Fibroblast of skin of abdomen (primary cell): ENCODE measurements around the gene ZNF627. TPM values are rescaled to one million over a fixed set of nuclear protein-coding genes. Genes with fewer than 3 reads are reported as not detected.
"Not testable (repeated sequence)": the region's sequence is repeated elsewhere in the genome, so short reads cannot be mapped to it uniquely, and the experiment has no call there.

Experiments used
- DNase-seq: peaks from one replicate; pipeline ENCODE4 v3.0.0-alpha.2; 2013
- polyA plus RNA-seq, 2 experiments: library from polyadenylated mRNA; unstranded; fragments of 120-200 nt; gene quantifications; one replicate each; pipeline ENCODE4 v1.2.1, GENCODE V29; 2013; ENCODE audit not compliant: insufficient read length in 2 of 2

Gene ZNF627
- polyA plus RNA-seq (2013, experiment 1 of 2; ENCODE audit: insufficient read length), result 13.2 TPM
- 13.3 TPM for polyA plus RNA-seq (2013, experiment 2 of 2; ENCODE audit: insufficient read length)

GRCh38 chr19:11597202-11598102 lies at the start of gene ZNF627:
TSS of gene ZNF627 (plus strand) at chr19:11597483. CDS start at chr19:11597628, 145 bp downstream.
- peak; percentile 98 for DNase-seq

DNA sequence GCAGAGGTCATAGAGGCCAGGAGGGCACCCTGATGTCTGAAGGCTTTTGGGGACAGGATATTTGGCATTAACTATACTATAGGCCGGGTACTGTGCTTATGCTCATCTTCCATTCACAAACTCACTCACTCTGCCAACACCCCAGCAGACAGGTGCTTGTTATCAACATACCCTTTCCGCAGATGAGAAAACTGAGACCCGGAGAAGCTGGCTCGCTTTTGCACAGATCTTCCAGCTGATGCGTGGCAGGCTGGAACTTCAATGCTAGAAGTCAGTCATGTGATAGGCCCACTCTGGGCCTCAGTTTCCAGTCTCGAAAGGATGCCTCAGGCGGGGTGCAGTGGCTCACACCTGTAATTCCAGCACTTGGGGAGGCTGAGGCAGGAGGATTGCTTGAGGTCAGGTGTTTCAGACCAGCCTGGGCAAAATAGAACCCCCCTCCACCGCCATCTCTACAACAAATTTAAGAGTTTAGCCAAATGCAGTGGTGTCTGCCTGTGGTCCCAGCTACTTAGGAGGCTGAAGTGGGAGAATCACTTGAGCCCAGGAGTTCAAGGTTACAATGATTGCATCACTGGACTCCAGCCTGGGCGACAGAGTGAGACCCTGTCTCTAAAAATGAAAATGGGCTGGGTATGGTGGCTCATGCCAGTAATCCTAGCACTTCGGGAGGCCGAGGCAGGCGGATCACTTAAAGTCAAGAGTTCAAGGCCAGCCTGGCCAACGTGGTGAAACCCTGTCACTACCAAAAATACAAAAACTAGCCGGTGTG lies 49.2 kb upstream of the ZNF627 start:
- DNase-seq, result no peak

DNA sequence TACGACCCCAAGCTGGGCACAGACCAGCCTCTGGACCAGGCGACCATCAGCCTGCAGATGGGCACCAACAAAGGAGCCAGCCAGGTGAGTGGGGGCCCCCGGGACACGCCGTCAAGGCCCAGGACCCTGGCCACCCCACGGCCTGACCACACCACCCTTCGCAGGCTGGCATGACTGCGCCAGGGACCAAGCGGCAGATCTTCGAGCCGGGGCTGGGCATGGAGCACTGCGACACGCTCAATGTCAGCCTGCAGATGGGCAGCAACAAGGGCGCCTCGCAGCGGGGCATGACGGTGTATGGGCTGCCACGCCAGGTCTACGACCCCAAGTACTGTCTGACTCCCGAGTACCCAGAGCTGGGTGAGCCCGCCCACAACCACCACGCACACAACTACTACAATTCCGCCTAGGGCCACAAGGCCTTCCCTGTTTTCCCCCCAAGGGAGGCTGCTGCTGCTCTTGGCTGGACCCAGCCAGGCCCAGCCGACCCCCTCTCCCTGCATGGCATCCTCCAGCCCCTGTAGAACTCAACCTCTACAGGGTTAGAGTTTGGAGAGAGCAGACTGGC lies 47.8 kb upstream of the ZNF627 start:
- no peak for DNase-seq

GRCh38 chr19:11550265-11550664 lies 47.0 kb upstream of the ZNF627 start:
- DNase-seq, result no peak

- no peak for DNase-seq
Observed at GRCh38 chr19:11551603-11552235, 45.6 kb upstream of the ZNF627 start.

- DNase-seq, result no peak
Observed at GRCh38 chr19:11552666-11553372, 44.5 kb upstream of the ZNF627 start.

DNA sequence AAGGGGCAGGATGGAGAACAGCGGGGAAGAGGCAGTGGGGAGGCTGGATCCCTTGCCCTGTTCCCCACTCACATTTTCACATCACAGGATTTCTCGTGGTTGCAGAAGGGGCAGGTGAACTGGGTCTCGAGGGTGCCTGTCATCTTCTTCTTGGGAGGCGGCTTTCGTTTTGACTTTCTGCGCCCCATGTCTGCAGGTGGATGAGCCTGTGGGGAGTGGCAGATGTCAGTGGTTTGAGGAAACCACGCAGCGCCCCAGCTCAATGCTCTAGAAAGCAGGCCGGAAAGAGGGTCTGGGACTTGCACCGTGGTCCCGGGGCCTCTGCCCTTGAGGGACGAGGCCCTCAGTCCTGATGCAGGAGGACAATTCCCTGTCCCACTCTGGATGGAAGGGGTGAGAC lies 43.1 kb upstream of the ZNF627 start:
- DNase-seq, result no peak

DNA sequence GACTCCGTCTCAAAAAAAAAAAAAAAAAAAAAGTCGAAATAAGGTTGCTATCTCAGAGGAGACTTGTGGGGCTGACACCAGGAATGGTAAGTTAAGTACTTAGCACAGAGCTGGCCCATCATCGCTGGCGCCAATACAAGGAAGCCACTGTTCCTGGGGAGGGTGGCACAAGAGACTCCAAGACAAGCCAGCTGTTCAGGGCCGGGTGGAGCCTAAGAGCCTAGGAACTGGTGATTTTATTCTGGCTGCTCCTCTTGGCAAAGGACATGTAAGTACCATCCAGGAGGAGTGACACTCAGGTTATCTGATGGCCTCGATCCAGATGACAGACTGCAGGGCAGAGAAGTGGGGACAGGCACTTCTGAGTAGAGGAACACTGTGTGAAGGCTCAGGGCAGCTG lies 42.0 kb upstream of the ZNF627 start:
- DNase-seq, result no peak

DNA sequence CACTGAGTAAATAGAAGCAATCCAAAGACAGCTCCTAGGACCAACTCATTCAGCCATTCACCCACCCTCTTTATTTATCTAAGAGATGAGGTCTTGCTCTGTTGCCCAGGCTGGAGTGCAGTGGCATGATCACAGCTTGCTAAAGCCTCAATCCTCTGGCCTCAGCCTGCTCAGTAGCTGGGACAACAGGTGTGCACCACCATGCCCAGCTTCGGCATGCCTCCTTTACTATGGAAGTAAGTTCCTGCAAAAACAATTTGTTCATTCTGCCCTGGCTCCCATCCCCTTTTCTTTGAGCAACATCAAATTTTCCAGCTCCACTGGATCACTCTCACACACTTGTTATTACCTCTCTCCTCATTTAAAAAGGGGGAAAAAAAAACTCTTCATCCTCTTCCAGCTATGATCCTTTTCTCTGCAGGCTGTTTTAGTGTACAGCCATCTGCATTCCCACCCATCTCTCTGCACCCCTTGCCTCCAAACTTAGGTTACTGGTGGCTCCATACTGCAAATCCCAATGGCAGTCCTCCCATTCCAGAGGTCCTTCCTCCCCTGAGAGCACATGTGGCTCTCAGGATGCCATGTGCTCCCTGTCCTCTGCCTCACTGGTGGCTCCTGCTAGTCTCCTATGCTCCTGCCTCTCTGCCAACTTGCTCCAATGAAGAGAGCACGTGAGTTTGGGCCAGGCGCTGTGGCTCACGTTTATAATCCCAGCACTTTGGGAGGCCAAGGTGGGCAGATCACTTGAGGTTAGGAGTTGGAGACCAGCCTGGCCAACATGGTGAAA lies 40.5 kb upstream of the ZNF627 start:
- DNase-seq, result no peak

DNA sequence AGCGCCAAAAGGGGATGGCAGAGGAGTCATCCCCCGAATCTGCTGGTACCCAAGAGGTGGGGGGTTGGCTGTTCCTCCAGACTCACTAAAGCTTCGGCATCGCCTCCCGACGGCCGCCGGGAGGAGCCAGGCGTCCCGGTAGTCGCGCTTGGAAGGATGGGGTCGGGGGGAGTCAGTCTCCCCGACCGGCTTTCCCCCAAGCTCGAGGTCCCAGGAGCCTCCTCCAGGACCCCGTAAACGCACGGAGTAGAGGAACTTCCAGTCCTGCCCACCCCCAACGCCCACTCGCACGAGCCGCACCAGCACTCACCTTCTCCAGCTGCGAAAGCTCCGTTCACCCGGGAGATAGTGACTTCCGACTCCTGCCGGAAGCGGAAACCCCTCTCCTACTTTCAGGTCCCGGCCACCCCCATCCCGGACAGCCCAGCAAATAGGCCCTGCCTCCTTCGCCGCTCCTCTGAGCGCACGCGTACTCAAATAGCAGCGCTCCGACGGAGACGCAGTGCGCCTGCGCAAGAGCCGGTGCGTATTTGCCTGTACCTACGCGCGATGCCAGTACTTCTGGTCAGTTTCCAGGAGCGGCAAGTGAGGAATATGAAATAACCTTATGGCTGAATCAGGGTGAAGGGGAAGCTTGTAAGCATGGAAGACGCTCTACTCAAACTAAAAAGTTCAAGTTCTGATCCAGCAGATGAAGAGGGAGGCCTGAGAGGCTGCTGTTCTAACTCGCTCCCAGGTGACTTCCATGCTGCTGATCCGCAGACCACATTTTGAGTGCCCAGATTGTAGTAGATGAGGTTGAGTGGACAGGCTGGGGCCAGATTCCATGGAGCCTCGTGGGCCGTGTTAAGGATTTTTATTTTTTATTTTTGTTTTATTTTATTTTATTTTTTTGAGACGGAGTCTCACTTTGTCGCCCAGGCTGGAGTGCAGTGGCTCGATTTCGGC lies 38.1 kb upstream of the ZNF627 start, which contains the start of gene ELOF1:
Gene ELOF1 (minus strand): TSS at position 350 of the 948 bp plus-strand sequence. CDS start 4,883 bp downstream, outside the sequence.
- DNase-seq, result peak; percentile 97

DNA sequence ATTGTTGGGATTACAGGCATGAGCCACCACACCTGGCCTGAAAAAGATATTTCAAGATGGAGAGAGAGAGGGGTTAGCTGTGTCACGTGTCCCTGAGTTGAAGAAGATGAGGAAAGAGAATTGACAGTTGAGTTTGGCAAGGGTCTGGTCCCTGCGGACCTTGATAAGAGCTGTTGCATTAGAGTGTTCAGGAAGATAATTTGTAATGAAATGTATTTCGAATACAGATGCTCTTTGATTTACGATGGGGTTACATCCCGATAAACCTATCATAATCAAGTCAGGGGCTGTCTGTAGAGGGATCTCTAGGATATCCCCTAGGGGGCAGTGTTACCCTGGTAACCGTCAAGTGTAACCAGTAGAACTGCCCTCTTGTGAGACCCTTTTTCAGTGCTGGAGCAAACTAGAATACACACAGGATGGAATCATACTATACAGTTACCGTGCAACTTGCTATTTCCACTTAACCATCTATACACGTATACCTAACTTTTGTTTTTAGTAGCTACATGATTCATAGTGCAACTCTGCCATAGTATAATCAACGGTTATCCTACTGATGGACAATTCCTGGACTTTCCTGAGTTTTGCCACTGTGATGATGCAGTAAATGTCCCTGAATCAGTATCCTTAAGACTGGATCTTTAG lies 36.8 kb upstream of the ZNF627 start:
- peak; percentile 69 for DNase-seq

GRCh38 chr19:11563532-11563931 lies 33.8 kb upstream of the ZNF627 start:
- DNase-seq, result no peak

GRCh38 chr19:11564082-11564807 lies 33.0 kb upstream of the ZNF627 start:
- DNase-seq, result not testable (repeated sequence)

DNA sequence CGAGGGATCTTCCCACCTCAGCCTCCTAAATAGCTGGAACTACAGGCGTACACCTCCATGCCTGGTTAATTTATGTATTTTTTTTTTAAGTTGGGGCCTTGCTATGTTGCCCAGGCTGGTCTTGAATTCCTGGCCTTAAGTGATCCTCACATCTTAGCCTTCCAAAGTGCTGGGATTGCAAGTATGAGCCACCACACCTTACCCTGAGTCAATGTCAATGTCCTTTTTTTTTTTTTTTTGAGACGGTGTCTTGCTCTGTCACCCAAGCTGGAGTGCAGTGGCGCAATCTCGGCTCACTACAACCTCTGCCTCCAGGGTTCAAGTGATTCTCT lies 31.7 kb upstream of the ZNF627 start:
- not testable (repeated sequence) for DNase-seq

DNA sequence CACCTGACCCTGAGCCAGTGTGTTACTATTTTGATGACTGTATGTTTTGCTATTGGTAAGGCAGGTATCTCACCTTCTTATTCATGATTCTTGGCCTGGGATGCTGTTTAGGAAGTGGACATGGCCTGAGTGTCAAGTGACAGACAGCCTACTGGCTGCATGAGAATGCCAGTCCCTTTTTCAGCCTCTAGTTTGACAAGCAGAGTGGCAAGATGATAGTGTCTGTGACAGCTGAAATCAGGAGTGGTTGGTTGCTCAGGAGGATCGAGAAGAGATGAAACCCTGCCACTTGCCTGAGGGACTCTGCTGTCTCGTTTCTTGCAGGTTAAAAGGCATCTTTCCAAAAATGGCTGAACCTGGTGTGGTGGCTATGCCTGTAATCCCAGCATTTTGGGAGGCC lies 31.1 kb upstream of the ZNF627 start:
- no peak for DNase-seq

DNA sequence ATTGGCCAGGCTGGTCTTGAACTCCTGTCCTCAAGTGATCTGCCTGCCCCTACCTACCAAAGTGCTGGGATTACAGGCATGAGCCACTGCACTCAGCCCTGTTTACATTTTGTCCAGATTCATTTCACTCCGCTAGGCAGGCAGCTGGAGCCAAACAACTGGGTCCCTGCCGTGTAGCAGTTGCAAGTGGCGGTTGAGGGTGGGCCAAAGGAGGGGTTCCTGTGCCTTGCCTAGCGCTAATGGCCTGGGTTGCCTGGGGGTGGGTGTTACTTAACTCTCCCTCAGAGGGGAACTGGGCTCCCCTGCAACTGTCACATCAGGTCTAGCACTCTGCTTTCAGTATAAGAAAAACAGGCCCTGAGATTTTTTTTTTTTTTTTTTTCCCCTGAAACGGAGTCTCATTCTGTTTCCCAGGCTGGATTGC lies 27.2 kb upstream of the ZNF627 start:
- no peak for DNase-seq

DNA sequence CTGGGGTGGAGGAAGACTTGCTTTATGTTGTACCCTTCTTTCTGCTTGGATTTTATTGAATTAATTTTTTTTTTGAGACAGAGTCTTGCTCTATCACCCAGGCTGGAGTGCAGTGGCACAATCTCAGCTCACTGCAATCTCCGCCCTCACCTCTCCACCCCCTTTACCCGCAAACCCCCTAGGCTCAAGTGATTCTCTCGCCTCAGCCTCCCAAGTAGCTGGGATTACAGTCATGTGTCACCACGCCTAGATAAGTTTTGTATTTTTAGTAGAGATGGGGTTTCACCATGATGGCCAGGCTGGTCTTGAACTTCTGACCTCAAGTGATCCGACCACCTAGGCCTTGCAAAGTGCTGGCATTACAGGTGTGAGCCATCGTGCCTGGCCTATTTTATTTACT lies 23.9 kb upstream of the ZNF627 start:
- DNase-seq, result not testable (repeated sequence)

GRCh38 chr19:11573763-11574162 lies 23.5 kb upstream of the ZNF627 start:
- DNase-seq, result not testable (repeated sequence)

GRCh38 chr19:11574689-11575088 lies 22.6 kb upstream of the ZNF627 start:
- no peak for DNase-seq
